ENCODE results near the gene TMEM271.

GRCh38 chr4:575281-576141 lies 584 bp downstream of the TMEM271 start:
- TF ChIP-seq POLR2AphosphoS5 (IDR thresholded peaks at IDR 0.05; ENCODE audit: insufficient read depth, low read depth, low read length), result no peak
- no peak for TF ChIP-seq CTCF (IDR thresholded peaks at IDR 0.05; ENCODE audit: extremely low read depth in 1 of 2, insufficient read depth in 1 of 2, low read depth in 1 of 2, low read length in 2 of 2)
- no peak for TF ChIP-seq POLR2A (IDR thresholded peaks at IDR 0.05; ENCODE audit: low read depth, low read length)

Data from endothelial cell of umbilical vein (primary cell).